MCF 10A (cell line): ENCODE results near the gene PRPF4. TPM values are rescaled to one million over a fixed set of nuclear protein-coding genes. Genes with fewer than 3 reads are reported as not detected.

Experiments used
- BruUV-seq: library from RNA; stranded (reverse); fragments of 400-500 nt; replicated peaks from 2 replicates; lab custom pipeline; 2021; lab: Mats Ljungman, UMichigan
- CTCF ChIA-PET: fragments of 300-600 bp; sonication (Branson Sonifier 250); formaldehyde crosslinking; extraction: SDS; loops from one replicate; lab custom pipeline; 2021; ENCODE audit warnings: antibody characterized with exemption, inconsistent platforms; lab: Yijun Ruan, JAX
- POLR2A ChIA-PET: fragments of 300-600, 350-650 bp; sonication (Branson Sonifier 250); formaldehyde crosslinking; extraction: SDS; loops from one replicate; lab custom pipeline; 2020; ENCODE audit warnings: antibody characterized with exemption, inconsistent platforms; lab: Yijun Ruan, JAX
- DNase-seq: peaks from one replicate; pipeline ENCODE4 v3.0.0-alpha.2; 2018; ENCODE audit not compliant: unreplicated experiment
- H3K27ac Mint-ChIP-seq: one replicate; pipeline ENCODE4 v1.8.0; 2022; ENCODE audit warnings: mild to moderate bottlenecking, low read depth, mixed read lengths; ENCODE audit not compliant: unreplicated experiment
- H3K27me3 Mint-ChIP-seq: one replicate; pipeline ENCODE4 v1.8.0; 2022; ENCODE audit warnings: mixed read lengths; ENCODE audit not compliant: insufficient read depth, unreplicated experiment
- H3K36me3 Mint-ChIP-seq: one replicate; pipeline ENCODE4 v1.8.0; 2022; ENCODE audit warnings: mild to moderate bottlenecking, moderate library complexity, mixed read lengths; ENCODE audit not compliant: insufficient read depth, unreplicated experiment
- H3K4me1 Mint-ChIP-seq: one replicate; pipeline ENCODE4 v1.8.0; 2022; ENCODE audit warnings: mixed read lengths; ENCODE audit not compliant: insufficient read depth, unreplicated experiment
- H3K4me3 Mint-ChIP-seq: one replicate; pipeline ENCODE4 v1.8.0; 2022; ENCODE audit warnings: mild to moderate bottlenecking, moderate library complexity, mixed read lengths; ENCODE audit not compliant: unreplicated experiment
- H3K9me3 Mint-ChIP-seq: one replicate; pipeline ENCODE4 v1.8.0; 2022; ENCODE audit warnings: mixed read lengths; ENCODE audit not compliant: unreplicated experiment
- intact Hi-C: fragments of 100-400 bp; cut with micrococcal nuclease; formaldehyde crosslinking; loops from 2 replicates; pipeline ENCODE4 v1.14.1; 2022
- total RNA-seq: library from RNA; stranded (reverse); gene quantifications from 2 replicates; pipeline ENCODE4 v1.2.3, GENCODE V29; 2022
- TF ChIP-seq, protein P1 (sequence below): fragments of 200-600 bp; IDR thresholded peaks from one replicate; pipeline ENCODE4 v1.8.0; 2022; ENCODE audit warnings: antibody characterized with exemption, mild to moderate bottlenecking; ENCODE audit not compliant: unreplicated experiment

PRPF4 gene
- total RNA-seq, 1 experiment from 2014 or later: 37.3 TPM

DNA sequence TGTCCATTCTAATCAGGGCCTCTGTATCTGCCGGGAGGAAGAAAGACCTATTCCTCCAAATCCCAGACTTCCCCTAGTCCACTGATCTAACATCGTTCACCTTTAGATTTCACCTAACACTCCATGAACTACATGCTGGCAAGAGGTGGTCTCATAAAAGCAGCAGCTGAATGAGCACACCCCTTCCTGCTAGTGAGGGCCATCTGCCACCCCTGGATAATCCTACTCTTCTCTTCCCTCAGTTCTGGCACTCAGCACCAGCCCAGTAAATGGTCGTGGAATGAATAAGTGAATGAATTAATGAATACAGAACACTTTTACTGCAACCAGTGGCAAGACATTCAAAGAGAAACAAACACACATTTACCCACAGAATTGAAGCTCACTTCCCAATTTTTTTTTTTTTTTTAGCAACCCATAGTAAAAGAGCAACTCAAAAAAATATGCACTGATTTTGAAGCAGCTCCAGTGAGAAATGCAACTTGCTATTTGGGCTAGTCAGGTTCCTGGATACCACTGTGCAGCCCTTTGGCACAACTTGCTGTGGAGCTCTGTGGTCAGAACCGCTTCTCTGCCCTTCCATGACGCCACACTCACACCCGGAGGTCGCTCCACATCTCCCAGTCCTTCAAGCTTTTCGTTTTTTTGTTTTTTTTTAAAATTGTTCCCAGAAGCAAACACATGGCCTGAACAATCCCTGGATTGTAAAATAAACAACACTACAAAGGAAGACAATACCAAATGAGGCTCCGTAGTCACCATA lies 21.5 kb downstream of the PRPF4 start:
- no peak overlapping the region for H3K4me3 Mint-ChIP-seq
- peaks cover 29% of the 10 kb centered on the region for H3K27me3 Mint-ChIP-seq
- ChIA-PET POLR2A (interaction anchor here (0.6 kb wide), 1 partner anchor 22 kb away, joined by 3 read pairs; no protein-coding TSS in a partner anchor), CTCF (interaction anchor here (0.7 kb wide), 3 partner anchors 361 to 1189 kb away, joined by 3 to 4 read pairs (median 3); no protein-coding TSS in a partner anchor)
- no TSS peak for BruUV-seq
- no peak overlapping the region for H3K27ac Mint-ChIP-seq
- no peaks in the 10 kb centered on the region for H3K9me3 Mint-ChIP-seq
- TF ChIP-seq, protein P1, sequence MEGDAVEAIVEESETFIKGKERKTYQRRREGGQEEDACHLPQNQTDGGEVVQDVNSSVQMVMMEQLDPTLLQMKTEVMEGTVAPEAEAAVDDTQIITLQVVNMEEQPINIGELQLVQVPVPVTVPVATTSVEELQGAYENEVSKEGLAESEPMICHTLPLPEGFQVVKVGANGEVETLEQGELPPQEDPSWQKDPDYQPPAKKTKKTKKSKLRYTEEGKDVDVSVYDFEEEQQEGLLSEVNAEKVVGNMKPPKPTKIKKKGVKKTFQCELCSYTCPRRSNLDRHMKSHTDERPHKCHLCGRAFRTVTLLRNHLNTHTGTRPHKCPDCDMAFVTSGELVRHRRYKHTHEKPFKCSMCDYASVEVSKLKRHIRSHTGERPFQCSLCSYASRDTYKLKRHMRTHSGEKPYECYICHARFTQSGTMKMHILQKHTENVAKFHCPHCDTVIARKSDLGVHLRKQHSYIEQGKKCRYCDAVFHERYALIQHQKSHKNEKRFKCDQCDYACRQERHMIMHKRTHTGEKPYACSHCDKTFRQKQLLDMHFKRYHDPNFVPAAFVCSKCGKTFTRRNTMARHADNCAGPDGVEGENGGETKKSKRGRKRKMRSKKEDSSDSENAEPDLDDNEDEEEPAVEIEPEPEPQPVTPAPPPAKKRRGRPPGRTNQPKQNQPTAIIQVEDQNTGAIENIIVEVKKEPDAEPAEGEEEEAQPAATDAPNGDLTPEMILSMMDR: no peak
- no peaks in the 10 kb centered on the region for H3K4me1 Mint-ChIP-seq
- H3K36me3 Mint-ChIP-seq: peaks cover 25% of the 10 kb centered on the region
- intact Hi-C loops: no loop called here
- no peak for DNase-seq

GRCh38 chr9:113298311-113298710 lies 22.9 kb downstream of the PRPF4 start:
- intact Hi-C loops: no loop called here
- Mint-ChIP-seq H3K4me1 (peaks cover 4% of the 10 kb centered on the region), H3K4me3 (no peak overlapping the region), H3K9me3 (no peaks in the 10 kb centered on the region), H3K27ac (no peak overlapping the region), H3K36me3 (peaks cover 17% of the 10 kb centered on the region), H3K27me3 (peaks cover 43% of the 10 kb centered on the region)
- BruUV-seq: no TSS peak
- CTCF ChIA-PET: interaction anchor here (0.6 to 1.7 kb wide), 3 partner anchors 12 to 108 kb away, joined by 3 to 8 read pairs (median 3); no protein-coding TSS in a partner anchor
- TF ChIP-seq, protein P1: no peak
- DNase-seq: no peak
- POLR2A ChIA-PET: no interaction called here

GRCh38 chr9:113298924-113299770 lies 23.7 kb downstream of the PRPF4 start:
- POLR2A ChIA-PET: no interaction called here
- no TSS peak for BruUV-seq
- Mint-ChIP-seq H3K36me3 (peaks cover 13% of the 10 kb centered on the region), H3K9me3 (no peaks in the 10 kb centered on the region), H3K4me1 (peaks cover 5% of the 10 kb centered on the region), H3K27me3 (peaks cover 47% of the 10 kb centered on the region), H3K4me3 (no peak overlapping the region), H3K27ac (no peak overlapping the region)
- DNase-seq: no peak
- intact Hi-C loops: no loop called here
- TF ChIP-seq, protein P1: no peak
- CTCF ChIA-PET: interaction anchor here (0.5 to 1.7 kb wide), 7 partner anchors 13 to 561 kb away, joined by 3 to 8 read pairs (median 3); partner anchors contain the start of gene ALAD
